Spleen (tissue), 7 donors: ENCODE results near the gene PIGR.

Source experiments
- POLR2AphosphoS5 ChIP-seq, 3 donors: sonication (generic); formaldehyde crosslinking; IDR thresholded peaks; one replicate each; pipeline ENCODE4 v1.5.1; 2017; ENCODE audit warnings: antibody characterized with exemption in 3 of 3
- TF ChIP-seq, protein P1 (sequence below), 11 experiments: fragments of 200-600 bp in 7 of 11; fragments of 450-650 bp in 4 of 11; sonication (generic) in 4 of 11; IDR thresholded peaks in 8 of 11; conservative IDR thresholded peaks in 3 of 11; 1 replicate in 7 of 11; 2 replicates in 4 of 11; pipeline versions ENCODE4 v1.4.0 to v1.8.0; 2016 to 2021; ENCODE audit warnings: antibody characterized with exemption in 11 of 11, inconsistent platforms in 4 of 11, mild to moderate bottlenecking in 1 of 11
- donor health status: DM: no; HTN: no; CAD: no; lungs with moderate emphysema.
- donor health status: DM: no; HTN: no; CAD: no.
- donor health status: DM: no; HTN: no; CAD: no.

DNA sequence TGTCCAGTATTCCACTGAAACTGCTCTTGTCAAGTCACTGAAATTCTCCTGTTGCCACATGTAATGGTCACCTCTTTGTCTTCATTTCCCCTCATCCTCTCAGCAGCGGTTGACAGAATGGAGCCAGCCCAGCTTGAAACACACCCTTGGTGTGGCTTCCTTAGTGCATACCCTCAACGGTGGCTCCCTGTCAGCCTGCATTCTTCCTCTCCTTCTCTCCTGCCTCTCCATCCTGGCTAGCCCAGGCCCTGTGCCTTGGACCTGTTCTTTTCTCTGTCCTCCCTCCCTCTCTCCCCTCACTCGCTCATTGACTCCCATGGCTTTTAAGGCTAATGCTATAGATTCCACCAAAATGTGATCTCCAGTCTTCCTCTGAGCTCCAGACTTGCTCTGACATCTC, 28.2 kb downstream of the PIGR start:
- TF ChIP-seq, protein P1, sequence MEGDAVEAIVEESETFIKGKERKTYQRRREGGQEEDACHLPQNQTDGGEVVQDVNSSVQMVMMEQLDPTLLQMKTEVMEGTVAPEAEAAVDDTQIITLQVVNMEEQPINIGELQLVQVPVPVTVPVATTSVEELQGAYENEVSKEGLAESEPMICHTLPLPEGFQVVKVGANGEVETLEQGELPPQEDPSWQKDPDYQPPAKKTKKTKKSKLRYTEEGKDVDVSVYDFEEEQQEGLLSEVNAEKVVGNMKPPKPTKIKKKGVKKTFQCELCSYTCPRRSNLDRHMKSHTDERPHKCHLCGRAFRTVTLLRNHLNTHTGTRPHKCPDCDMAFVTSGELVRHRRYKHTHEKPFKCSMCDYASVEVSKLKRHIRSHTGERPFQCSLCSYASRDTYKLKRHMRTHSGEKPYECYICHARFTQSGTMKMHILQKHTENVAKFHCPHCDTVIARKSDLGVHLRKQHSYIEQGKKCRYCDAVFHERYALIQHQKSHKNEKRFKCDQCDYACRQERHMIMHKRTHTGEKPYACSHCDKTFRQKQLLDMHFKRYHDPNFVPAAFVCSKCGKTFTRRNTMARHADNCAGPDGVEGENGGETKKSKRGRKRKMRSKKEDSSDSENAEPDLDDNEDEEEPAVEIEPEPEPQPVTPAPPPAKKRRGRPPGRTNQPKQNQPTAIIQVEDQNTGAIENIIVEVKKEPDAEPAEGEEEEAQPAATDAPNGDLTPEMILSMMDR (IDR thresholded peaks at IDR 0.05 in 8 of 11, conservative IDR thresholded peaks at IDR 0.05 in 3 of 11): no peak
- TF ChIP-seq POLR2AphosphoS5 (IDR thresholded peaks at IDR 0.05): peak in 1 of 3 donors; percentile 31
